ENCODE results near the gene ASXL1.

- TF ChIP-seq CTCF (IDR thresholded peaks at IDR 0.05; ENCODE audit: low read length) (no peak), EZH2 (IDR thresholded peaks at IDR 0.05; ENCODE audit: borderline replicate concordance, low read length) (no peak)
Observed at GRCh38 chr20:32429343-32429742, 71.2 kb downstream of the ASXL1 start.
